PFSK-1 (cell line): ENCODE data around the gene SELENOV.

Source experiments
- FOXP2 ChIP-seq: optimal IDR thresholded peaks from 2 replicates; pipeline ENCODE3; 2011; ENCODE audit warnings: borderline replicate concordance, control low read depth, inconsistent platforms; ENCODE audit not compliant: insufficient read depth; ENCODE audit errors: extremely low read length, extremely low read depth
- POLR2AphosphoS5 ChIP-seq: IDR thresholded peaks from 2 replicates; pipeline ENCODE4 v1.6.1; 2012; ENCODE audit warnings: low read depth, mild to moderate bottlenecking, control low read depth, low read length, moderate library complexity
- REST ChIP-seq, 2 experiments: IDR thresholded peaks; 2 replicates each; pipeline versions ENCODE4 v1.6.1 to v1.8.0; 2011 to 2012; ENCODE audit warnings: low read depth in 2 of 2, low read length in 2 of 2, control low read depth in 1 of 2, inconsistent platforms in 1 of 2, mild to moderate bottlenecking in 1 of 2, moderate library complexity in 1 of 2; ENCODE audit not compliant: insufficient read depth in 1 of 2
- SIN3A ChIP-seq: IDR thresholded peaks from 2 replicates; pipeline ENCODE4 v1.6.1; 2012; ENCODE audit warnings: mild to moderate bottlenecking, low read length, moderate library complexity, borderline replicate concordance; ENCODE audit not compliant: insufficient read depth
- TAF1 ChIP-seq: IDR thresholded peaks from 2 replicates; pipeline ENCODE4 v1.6.1; 2012; ENCODE audit warnings: low read length, control low read depth, borderline replicate concordance; ENCODE audit not compliant: insufficient read depth

Gene SELENOV

GRCh38 chr19:39520541-39521484, 5.9 kb downstream of the SELENOV start:
- TF ChIP-seq POLR2AphosphoS5 (no peak), REST (IDR thresholded peaks at IDR 0.05; ENCODE audit: insufficient read depth in 1 of 2, low read depth in 2 of 2, low read length in 2 of 2) (no peak)

GRCh38 chr19:39524495-39524894, 9.6 kb downstream of the SELENOV start:
- no peak for TF ChIP-seq SIN3A
- no peak for TF ChIP-seq TAF1
- TF ChIP-seq POLR2AphosphoS5: no peak
- TF ChIP-seq FOXP2: no peak
- TF ChIP-seq REST (IDR thresholded peaks at IDR 0.05; ENCODE audit: insufficient read depth in 1 of 2, low read depth in 2 of 2, low read length in 2 of 2): no peak

- no peak for TF ChIP-seq SIN3A
- no peak for TF ChIP-seq TAF1
- TF ChIP-seq REST (IDR thresholded peaks at IDR 0.05; ENCODE audit: insufficient read depth in 1 of 2, low read depth in 2 of 2, low read length in 2 of 2): no peak
- no peak for TF ChIP-seq POLR2AphosphoS5
- no peak for TF ChIP-seq FOXP2
Measured at GRCh38 chr19:39525205-39525604, 10.3 kb downstream of the SELENOV start.

- TF ChIP-seq REST (IDR thresholded peaks at IDR 0.05; ENCODE audit: insufficient read depth in 1 of 2, low read depth in 2 of 2, low read length in 2 of 2) (no peak), POLR2AphosphoS5 (no peak), SIN3A (no peak), FOXP2 (no peak), TAF1 (peak; percentile 31; the same call in 1 of the 2 replicates)
Measured at GRCh38 chr19:39531834-39532232, 16.9 kb downstream of the SELENOV start.
